HG02970 (cell line): ENCODE measurements around the gene DFFB.
"Not testable (repeated sequence)": the region's sequence is repeated elsewhere in the genome, so short reads cannot be mapped to it uniquely, and the experiment has no call there.

Experiments
- ATAC-seq: cut with Tn5 transposase; IDR thresholded peaks from one replicate; pipeline ENCODE4 v1.9.1; 2021; ENCODE audit warnings: mild to moderate bottlenecking, moderate library complexity, moderate number of reproducible peaks; ENCODE audit not compliant: unreplicated experiment, low FRiP score

DFFB gene

GRCh38 chr1:3856923-3857790 lies at the start of gene DFFB, which contains the start of gene CEP104:
Gene DFFB, plus strand, starts transcription at chr1:3857476. Its CDS starts 128 bp downstream, at chr1:3857604.
Gene CEP104, minus strand, starts transcription at chr1:3857211. Its CDS starts 4,804 bp downstream, at chr1:3852407.
- peak; percentile 96 for ATAC-seq

GRCh38 chr1:3807769-3808168 lies 49.5 kb upstream of the DFFB start:
- no peak for ATAC-seq

GRCh38 chr1:3809680-3810079 lies 47.6 kb upstream of the DFFB start:
- no peak for ATAC-seq

GRCh38 chr1:3810149-3810761 lies 47.0 kb upstream of the DFFB start:
- ATAC-seq = not testable (repeated sequence)

GRCh38 chr1:3811595-3811911 lies 45.7 kb upstream of the DFFB start:
- no peak for ATAC-seq

GRCh38 chr1:3814065-3814464 lies 43.2 kb upstream of the DFFB start:
- ATAC-seq = no peak

- ATAC-seq = no peak
Observed at GRCh38 chr1:3814771-3815561, 42.3 kb upstream of the DFFB start.

GRCh38 chr1:3816331-3817137 lies 40.7 kb upstream of the DFFB start:
- ATAC-seq = no peak

- ATAC-seq = no peak
Observed at GRCh38 chr1:3817138-3817740, 40.0 kb upstream of the DFFB start.

GRCh38 chr1:3817821-3818597 lies 39.3 kb upstream of the DFFB start:
- ATAC-seq = no peak

GRCh38 chr1:3819771-3820200 lies 37.5 kb upstream of the DFFB start:
- ATAC-seq = no peak

GRCh38 chr1:3820316-3820715 lies 37.0 kb upstream of the DFFB start:
- no peak for ATAC-seq

- ATAC-seq = no peak
Observed at GRCh38 chr1:3821004-3821403, 36.3 kb upstream of the DFFB start.

GRCh38 chr1:3821447-3821846 lies 35.8 kb upstream of the DFFB start:
- no peak for ATAC-seq

GRCh38 chr1:3821908-3822307 lies 35.4 kb upstream of the DFFB start:
- ATAC-seq = no peak

GRCh38 chr1:3822421-3822820 lies 34.9 kb upstream of the DFFB start:
- no peak for ATAC-seq

GRCh38 chr1:3824650-3825049 lies 32.6 kb upstream of the DFFB start:
- no peak for ATAC-seq

- ATAC-seq = no peak
Observed at GRCh38 chr1:3825356-3825755, 31.9 kb upstream of the DFFB start.

GRCh38 chr1:3827813-3828307 lies 29.4 kb upstream of the DFFB start:
- ATAC-seq = no peak
